Osteocyte (in vitro differentiated cells): ENCODE measurements around the gene OR2K2. TPM values are rescaled to one million over a fixed set of nuclear protein-coding genes. Genes with fewer than 3 reads are reported as not detected.
A peak's percentile ranks its signal among the peaks of the same experiment; 100 is the strongest.
"Not testable (repeated sequence)": the region's sequence is repeated elsewhere in the genome, so short reads cannot be mapped to it uniquely, and the experiment has no call there.

Experiments
- DNase-seq: peaks from one replicate; pipeline ENCODE4 v3.0.0; 2021; ENCODE audit warnings: mixed read lengths; ENCODE audit not compliant: unreplicated experiment; ENCODE audit errors: extremely low spot score
- H3K27ac Mint-ChIP-seq: one replicate; pipeline ENCODE4 v1.8.0; 2021; ENCODE audit warnings: mild to moderate bottlenecking, mixed read lengths; ENCODE audit not compliant: unreplicated experiment
- H3K27me3 Mint-ChIP-seq: one replicate; pipeline ENCODE4 v1.8.0; 2021; ENCODE audit warnings: mixed read lengths; ENCODE audit not compliant: unreplicated experiment
- H3K36me3 Mint-ChIP-seq: one replicate; pipeline ENCODE4 v1.8.0; 2021; ENCODE audit warnings: mixed read lengths; ENCODE audit not compliant: unreplicated experiment
- H3K4me1 Mint-ChIP-seq: one replicate; pipeline ENCODE4 v1.8.0; 2021; ENCODE audit warnings: mixed read lengths; ENCODE audit not compliant: unreplicated experiment
- H3K4me3 Mint-ChIP-seq: one replicate; pipeline ENCODE4 v1.8.0; 2021; ENCODE audit warnings: mild to moderate bottlenecking, moderate library complexity, mixed read lengths; ENCODE audit not compliant: unreplicated experiment
- H3K9me3 Mint-ChIP-seq: one replicate; pipeline ENCODE4 v1.8.0; 2021; ENCODE audit warnings: mixed read lengths; ENCODE audit not compliant: unreplicated experiment
- total RNA-seq: library from RNA; stranded (reverse); gene quantifications from 2 replicates; pipeline ENCODE4 v1.2.1, GENCODE V29; 2021
- TF ChIP-seq, protein P1 (sequence below): fragments of 200-600 bp; sonication (generic); IDR thresholded peaks from 2 replicates; pipeline ENCODE4 v1.5.0; 2021; ENCODE audit warnings: antibody characterized with exemption, mild to moderate bottlenecking, moderate library complexity

OR2K2 gene
- total RNA-seq, 1 donor from 2014 or later: not detected

DNA sequence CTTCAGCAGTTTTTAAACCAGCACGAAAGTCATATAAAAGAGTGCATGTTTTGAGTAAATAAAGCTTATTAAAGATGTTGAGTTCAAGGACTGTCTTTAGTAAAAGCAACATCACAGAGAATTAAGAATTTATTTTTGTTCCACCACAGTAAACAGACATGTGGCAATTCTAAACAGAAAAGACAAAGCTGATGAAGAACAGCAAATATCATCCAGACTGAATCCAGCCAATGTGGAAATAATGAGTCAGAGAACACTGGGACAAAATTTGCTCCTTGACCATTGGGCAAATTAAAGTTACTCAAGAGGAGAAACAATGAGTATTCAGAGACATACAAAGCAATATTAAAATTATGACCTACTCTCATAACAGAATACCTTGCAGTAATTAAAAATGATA, 28.8 kb downstream of the OR2K2 start:
- peaks cover 3% of the 10 kb centered on the region for H3K36me3 Mint-ChIP-seq
- H3K4me1 Mint-ChIP-seq: peaks cover 27% of the 10 kb centered on the region
- no peak overlapping the region for H3K27ac Mint-ChIP-seq
- no peak for DNase-seq
- H3K27me3 Mint-ChIP-seq: no peaks in the 10 kb centered on the region
- peaks cover 7% of the 10 kb centered on the region for H3K9me3 Mint-ChIP-seq
- H3K4me3 Mint-ChIP-seq: no peak overlapping the region
- TF ChIP-seq, protein P1, sequence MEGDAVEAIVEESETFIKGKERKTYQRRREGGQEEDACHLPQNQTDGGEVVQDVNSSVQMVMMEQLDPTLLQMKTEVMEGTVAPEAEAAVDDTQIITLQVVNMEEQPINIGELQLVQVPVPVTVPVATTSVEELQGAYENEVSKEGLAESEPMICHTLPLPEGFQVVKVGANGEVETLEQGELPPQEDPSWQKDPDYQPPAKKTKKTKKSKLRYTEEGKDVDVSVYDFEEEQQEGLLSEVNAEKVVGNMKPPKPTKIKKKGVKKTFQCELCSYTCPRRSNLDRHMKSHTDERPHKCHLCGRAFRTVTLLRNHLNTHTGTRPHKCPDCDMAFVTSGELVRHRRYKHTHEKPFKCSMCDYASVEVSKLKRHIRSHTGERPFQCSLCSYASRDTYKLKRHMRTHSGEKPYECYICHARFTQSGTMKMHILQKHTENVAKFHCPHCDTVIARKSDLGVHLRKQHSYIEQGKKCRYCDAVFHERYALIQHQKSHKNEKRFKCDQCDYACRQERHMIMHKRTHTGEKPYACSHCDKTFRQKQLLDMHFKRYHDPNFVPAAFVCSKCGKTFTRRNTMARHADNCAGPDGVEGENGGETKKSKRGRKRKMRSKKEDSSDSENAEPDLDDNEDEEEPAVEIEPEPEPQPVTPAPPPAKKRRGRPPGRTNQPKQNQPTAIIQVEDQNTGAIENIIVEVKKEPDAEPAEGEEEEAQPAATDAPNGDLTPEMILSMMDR: no peak

DNA sequence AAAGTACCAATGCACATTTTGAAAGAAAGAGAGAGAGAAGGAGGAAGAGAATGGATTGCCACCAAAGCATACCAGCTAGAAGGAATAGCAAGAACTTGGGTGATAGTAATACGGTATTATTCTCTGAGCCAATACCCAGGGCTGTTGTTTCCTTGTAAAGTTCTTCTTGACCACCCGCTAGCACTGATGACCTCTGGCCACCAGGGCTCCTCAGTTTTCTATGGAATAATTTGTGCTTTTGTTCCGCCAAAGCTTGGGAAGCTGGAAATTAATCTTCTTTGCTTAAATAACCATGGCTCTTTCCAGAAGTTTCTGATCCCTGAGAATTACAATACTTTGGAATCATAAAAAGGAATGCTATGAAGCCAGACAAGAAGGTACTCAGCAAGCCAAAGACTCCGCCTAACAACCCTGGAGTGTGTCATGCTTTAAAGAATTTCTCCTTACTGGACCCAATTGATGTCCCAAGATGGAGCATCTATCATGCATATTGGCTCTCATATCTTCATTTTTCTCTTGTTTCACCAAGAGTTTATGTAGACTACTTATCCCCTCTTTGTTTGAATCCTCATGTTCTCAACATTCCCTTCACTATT, 29.8 kb downstream of the OR2K2 start:
- no peak overlapping the region for H3K27ac Mint-ChIP-seq
- TF ChIP-seq, protein P1: no peak
- DNase-seq: no peak
- H3K4me1 Mint-ChIP-seq: peaks cover 27% of the 10 kb centered on the region
- H3K4me3 Mint-ChIP-seq: no peak overlapping the region
- peaks cover 7% of the 10 kb centered on the region for H3K9me3 Mint-ChIP-seq
- peaks cover 3% of the 10 kb centered on the region for H3K36me3 Mint-ChIP-seq
- H3K27me3 Mint-ChIP-seq: no peaks in the 10 kb centered on the region

DNA sequence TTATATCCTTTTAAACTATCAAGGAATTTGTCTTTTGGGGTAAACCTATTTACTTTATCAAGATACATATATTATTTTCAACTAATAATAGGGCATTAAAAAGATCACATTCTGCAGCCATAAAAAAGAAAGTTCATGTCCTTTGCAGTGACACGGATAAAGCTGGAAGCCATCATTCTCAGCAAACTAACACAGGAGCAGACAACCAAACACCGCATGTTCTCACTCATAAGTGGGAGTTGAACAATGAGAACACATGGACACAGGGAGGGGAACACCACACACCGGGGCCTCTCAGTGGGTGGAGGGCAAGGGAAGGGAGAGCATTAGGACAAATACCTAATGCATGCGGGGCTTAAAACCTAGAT, 30.4 kb downstream of the OR2K2 start:
- Mint-ChIP-seq H3K27ac (peak overlapping the region; percentile 85), H3K4me1 (peaks cover 27% of the 10 kb centered on the region)
- not testable (repeated sequence) for H3K27me3 Mint-ChIP-seq, DNase-seq, H3K4me3 Mint-ChIP-seq, H3K9me3 Mint-ChIP-seq, H3K36me3 Mint-ChIP-seq

DNA sequence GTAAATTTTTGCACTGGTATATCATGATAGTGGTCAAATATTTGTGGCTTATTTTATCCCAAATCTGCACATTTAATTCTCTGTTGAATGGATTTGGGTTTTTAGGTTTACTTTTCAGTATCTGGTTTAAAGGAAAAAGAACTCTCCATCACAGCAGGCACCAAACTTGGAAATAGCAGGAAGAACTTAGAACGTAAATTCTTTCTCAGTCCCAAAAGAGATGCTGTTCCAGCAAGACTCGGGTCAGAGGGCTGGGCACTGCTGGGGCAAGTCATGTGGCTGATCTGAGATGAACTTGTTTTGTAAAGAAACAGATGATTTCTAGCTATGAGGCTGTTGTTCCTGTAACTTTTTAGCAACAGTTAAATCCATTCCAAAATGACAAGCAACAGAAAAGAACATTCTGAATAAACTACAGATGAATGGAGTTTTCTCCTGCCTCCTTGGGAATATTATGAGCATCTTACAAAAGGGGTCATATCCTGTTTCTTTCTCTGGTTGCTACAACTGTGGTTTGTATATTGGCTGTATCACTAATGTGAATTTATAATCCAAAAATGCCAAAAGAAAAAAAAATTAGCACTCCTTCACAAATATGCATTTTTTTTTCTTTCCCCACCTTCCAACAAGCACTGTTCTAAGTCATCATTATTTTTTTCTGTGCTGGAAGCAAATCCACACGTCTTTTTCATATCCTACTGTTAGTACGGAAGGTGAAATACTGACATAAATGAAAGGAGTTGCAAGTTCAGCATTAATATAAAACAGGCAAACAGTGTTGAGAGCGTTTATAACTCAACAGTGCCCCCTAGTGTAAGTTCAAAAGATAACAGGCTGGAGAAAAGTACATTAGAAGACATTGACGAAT, 31.1 kb downstream of the OR2K2 start:
- H3K27me3 Mint-ChIP-seq: no peaks in the 10 kb centered on the region

DNA sequence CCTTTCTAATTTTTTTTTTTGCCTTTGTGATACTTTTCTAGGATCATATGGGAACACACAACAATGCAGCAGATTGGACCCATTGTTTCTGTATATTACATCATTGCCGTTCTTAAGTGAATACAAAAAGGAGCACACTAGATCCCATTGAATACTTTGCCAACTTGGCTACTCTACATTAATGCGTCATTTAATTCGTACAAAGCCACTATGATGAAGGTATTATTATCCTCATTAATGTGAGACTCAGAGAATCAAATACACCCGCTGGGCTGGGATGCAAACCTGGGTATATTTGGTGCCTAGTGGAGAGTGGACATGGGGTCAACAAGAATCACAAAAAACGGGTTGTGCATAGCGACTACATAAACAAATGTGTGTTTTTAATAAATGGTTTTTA, 31.9 kb downstream of the OR2K2 start:
- no peak overlapping the region for H3K4me3 Mint-ChIP-seq
- no peak for DNase-seq
- TF ChIP-seq, protein P1: no peak
- peak overlapping the region; percentile 85 for H3K27ac Mint-ChIP-seq
- H3K4me1 Mint-ChIP-seq: peaks cover 27% of the 10 kb centered on the region
- peaks cover 7% of the 10 kb centered on the region for H3K9me3 Mint-ChIP-seq
- peaks cover 3% of the 10 kb centered on the region for H3K36me3 Mint-ChIP-seq
- no peaks in the 10 kb centered on the region for H3K27me3 Mint-ChIP-seq

More for the DNA sequence above, 31.1 kb downstream of the OR2K2 start:
- TF ChIP-seq, protein P1: peak; percentile 81
- H3K36me3 Mint-ChIP-seq: peaks cover 3% of the 10 kb centered on the region
- H3K4me3 Mint-ChIP-seq: peak overlapping the region; percentile 53
- peaks cover 7% of the 10 kb centered on the region for H3K9me3 Mint-ChIP-seq
- no peak for DNase-seq
- H3K27ac Mint-ChIP-seq: peak overlapping the region; percentile 85
- peaks cover 27% of the 10 kb centered on the region for H3K4me1 Mint-ChIP-seq
